Thyroid gland (tissue), 4 donors: Measurements from ENCODE around the gene CTDSPL. TPM values are rescaled to one million over a fixed set of nuclear protein-coding genes. Genes with fewer than 3 reads are reported as not detected.
A peak's percentile ranks its signal among the peaks of the same experiment; 100 is the strongest.

ENCODE experiments used
- DNase-seq, 2 donors: peaks; one replicate each; pipeline ENCODE4 v3.0.0-alpha.2; 2019
- H3K27ac ChIP-seq, 3 donors: fragments of 200-600 bp; sonication (generic); 1 replicate in 2 of 3; 2 replicates in 1 of 3; pipeline ENCODE4 v1.5.1; 2016 to 2019; ENCODE audit warnings: mild to moderate bottlenecking in 1 of 3, moderate library complexity in 1 of 3
- H3K27me3 ChIP-seq: fragments of 200-600 bp; sonication (generic); one replicate; pipeline ENCODE4 v1.5.1; 2019
- H3K36me3 ChIP-seq, 2 donors: fragments of 200-600 bp; sonication (generic); one replicate each; pipeline ENCODE4 v1.5.1; 2016 to 2019
- H3K4me1 ChIP-seq, 2 donors: fragments of 200-600 bp; sonication (generic); one replicate each; pipeline ENCODE4 v1.5.1; 2017 to 2019
- H3K4me3 ChIP-seq, 3 donors: fragments of 200-600 bp; sonication (generic); replicated peaks in 1 of 3; 1 replicate in 2 of 3; 2 replicates in 1 of 3; pipeline ENCODE4 v1.5.1; 2016; ENCODE audit warnings: mild to moderate bottlenecking in 1 of 3
- H3K9me3 ChIP-seq: fragments of 200-600 bp; sonication (generic); one replicate; pipeline ENCODE4 v1.5.1; 2017
- CTCF ChIP-seq, 6 experiments: fragments of 200-600 bp in 3 of 6; fragments of 450-650 bp in 3 of 6; sonication (generic) in 3 of 6; IDR thresholded peaks; one replicate each; pipeline ENCODE4 v1.5.1; 2016 to 2019; ENCODE audit warnings: antibody characterized with exemption in 6 of 6, mild to moderate bottlenecking in 2 of 6, inconsistent platforms in 1 of 6, moderate library complexity in 1 of 6
- POLR2A ChIP-seq, 2 donors: fragments of 450-650 bp; IDR thresholded peaks; one replicate each; pipeline ENCODE4 v1.6.1; 2017; ENCODE audit warnings: antibody characterized with exemption in 2 of 2, mild to moderate bottlenecking in 2 of 2, moderate library complexity in 1 of 2
- WGBS, 2 donors: methylation state at CpG; one replicate each; pipeline ENCODE4 v1.1.5; 2017; 5-methylcytosine and 5-hydroxymethylcytosine counted together
- intact Hi-C: fragments of 100-400 bp; cut with DNase I; formaldehyde crosslinking; loops from one replicate; pipeline ENCODE4 v1.15.1; 2023
- total RNA-seq, 4 donors: library from RNA; depleted of rRNA; stranded (reverse); fragments of >200 nt; gene quantifications; one replicate each; pipeline ENCODE4 v1.2.3, GENCODE V29; 2016

Gene CTDSPL
- total RNA-seq, 4 donors from 2014 or later: 23.6 to 37.9 (median 29.8) TPM

- WGBS, 2 donors: 93 to 95% methylated on average over 4 of the region's 4 CpGs
- Histone ChIP-seq H3K36me3 (no peaks in the 10 kb centered on the region), H3K4me3 (no peak overlapping the region), H3K4me1 (peaks cover 42% of the 10 kb centered on the region in 2 donors), H3K27ac (no peak overlapping the region), H3K9me3 (no peaks in the 10 kb centered on the region), H3K27me3 (no peaks in the 10 kb centered on the region)
- intact Hi-C loops: no loop called here
- no peak for DNase-seq
- TF ChIP-seq POLR2A (IDR thresholded peaks at IDR 0.05) (no peak), CTCF (IDR thresholded peaks at IDR 0.05) (no peak)
Observed at GRCh38 chr3:37943126-37943525, 81.4 kb downstream of the CTDSPL start.

- Histone ChIP-seq H3K27ac (no peak overlapping the region), H3K4me1 (peaks cover 42% of the 10 kb centered on the region in 2 donors), H3K9me3 (no peaks in the 10 kb centered on the region), H3K4me3 (no peak overlapping the region), H3K36me3 (no peaks in the 10 kb centered on the region), H3K27me3 (no peaks in the 10 kb centered on the region)
- intact Hi-C loops: no loop called here
- DNase-seq: no peak
- TF ChIP-seq POLR2A (IDR thresholded peaks at IDR 0.05): no peak
- no peak for TF ChIP-seq CTCF (IDR thresholded peaks at IDR 0.05)
- 87 to 93% methylated on average over 8 of the region's 8 CpGs for WGBS, 2 donors
Observed at GRCh38 chr3:37943631-37944314, 82.1 kb downstream of the CTDSPL start.

- Histone ChIP-seq H3K27me3 (no peaks in the 10 kb centered on the region), H3K36me3 (no peaks in the 10 kb centered on the region), H3K4me1 (peaks cover 42% of the 10 kb centered on the region in 2 donors), H3K27ac (peak overlapping the region in 2 of 3 donors; percentile 35 to 81), H3K4me3 (no peak overlapping the region), H3K9me3 (no peaks in the 10 kb centered on the region)
- intact Hi-C loops: no loop called here
- WGBS, 2 donors: 48 to 73% methylated on average over 2 of the region's 2 CpGs
- DNase-seq: no peak
- TF ChIP-seq POLR2A (IDR thresholded peaks at IDR 0.05) (no peak), CTCF (IDR thresholded peaks at IDR 0.05) (no peak)
Observed at GRCh38 chr3:37944391-37944842, 82.7 kb downstream of the CTDSPL start.

GRCh38 chr3:37945156-37945806 is 83.6 kb downstream of the CTDSPL start:
- H3K27ac ChIP-seq: peak overlapping the region; percentile 71 to 81 (median 71)
- H3K4me1 ChIP-seq: peaks cover 42% of the 10 kb centered on the region in 2 donors
- DNase-seq: peak; percentile 14 to 26
- H3K9me3 ChIP-seq: no peaks in the 10 kb centered on the region
- no peaks in the 10 kb centered on the region for H3K36me3 ChIP-seq
- intact Hi-C loops: no loop called here
- no peak overlapping the region for H3K4me3 ChIP-seq
- TF ChIP-seq POLR2A (IDR thresholded peaks at IDR 0.05) (no peak), CTCF (IDR thresholded peaks at IDR 0.05) (no peak)
- H3K27me3 ChIP-seq: no peaks in the 10 kb centered on the region
- WGBS, 2 donors: 51 to 52% methylated on average over 6 of the region's 6 CpGs
